ENCODE results near the gene RAD23A. TPM values are rescaled to one million over a fixed set of nuclear protein-coding genes. Genes with fewer than 3 reads are reported as not detected.

The RAD23A gene
- total and polyA plus RNA-seq, 9 of the 15 experiments (the other 6 are each of a cell fraction or from before 2014, with no cell fraction given): 9.5 to 181 (median 101) TPM

DNA sequence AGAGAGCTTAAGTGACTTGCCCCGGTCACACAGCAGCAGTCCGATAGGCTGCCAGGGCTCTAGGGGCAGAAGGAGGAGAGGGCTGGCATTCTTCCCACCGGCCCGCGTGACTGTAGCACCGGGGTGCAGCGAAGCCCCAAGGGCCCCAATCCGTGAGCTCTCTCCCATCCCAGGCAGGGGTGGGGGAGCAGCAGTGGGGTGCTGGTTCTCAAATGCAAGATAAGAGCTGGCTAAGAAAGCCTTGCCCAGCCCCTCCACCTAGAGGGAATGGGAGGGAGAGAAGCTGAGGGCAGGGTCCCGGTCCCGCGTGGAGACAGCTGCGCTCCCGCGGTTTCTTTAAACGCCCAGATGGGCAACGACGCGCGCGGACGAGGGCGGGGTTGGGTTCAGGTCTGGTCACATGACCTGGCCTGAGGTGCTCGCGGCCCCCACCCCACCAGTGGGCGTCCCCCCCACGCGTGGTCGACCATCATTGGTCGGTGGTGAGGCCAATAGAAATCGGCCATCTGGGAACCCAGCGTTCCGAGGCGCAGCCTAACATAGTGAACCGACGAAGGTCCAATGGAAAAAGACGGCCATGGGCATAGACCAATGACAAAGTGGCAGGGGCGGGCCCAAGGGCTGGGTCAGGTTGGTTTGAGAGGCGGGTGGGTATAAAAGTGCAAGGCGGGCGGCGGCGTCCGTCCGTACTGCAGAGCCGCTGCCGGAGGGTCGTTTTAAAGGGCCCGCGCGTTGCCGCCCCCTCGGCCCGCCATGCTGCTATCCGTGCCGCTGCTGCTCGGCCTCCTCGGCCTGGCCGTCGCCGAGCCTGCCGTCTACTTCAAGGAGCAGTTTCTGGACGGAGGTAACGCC lies 7.5 kb upstream of the RAD23A start, which contains the start of gene CALR (continued):
- TF ChIP-seq HDAC1 (IDR thresholded peaks at IDR 0.05): peak in 1 of 2 experiments; percentile 94; a peak in 2 of 4 replicates
- no peak for TF ChIP-seq KHSRP (IDR thresholded peaks at IDR 0.05)
- TF ChIP-seq RNF2 (IDR thresholded peaks at IDR 0.05): no peak; the same call in 1 of the 2 replicates
- peak; percentile 46; the same call in 1 of the 2 replicates for TF ChIP-seq E2F3 (CRISPR knock-in tag; IDR thresholded peaks at IDR 0.05)
- TF ChIP-seq KAT2B (IDR thresholded peaks at IDR 0.05; ENCODE audit: low read depth, low read length): no peak
- TF ChIP-seq EZH2 (IDR thresholded peaks at IDR 0.05; ENCODE audit: borderline replicate concordance, low read depth, low read length): no peak
- peak; percentile 35; the same call in 1 of the 2 replicates for TF ChIP-seq SMARCE1 (IDR thresholded peaks at IDR 0.05)
- TF ChIP-seq EP300 (IDR thresholded peaks at IDR 0.05; ENCODE audit: low read length): no peak
- TF ChIP-seq ARID1B (IDR thresholded peaks at IDR 0.05): peak; percentile 30
- TF ChIP-seq, protein P1, sequence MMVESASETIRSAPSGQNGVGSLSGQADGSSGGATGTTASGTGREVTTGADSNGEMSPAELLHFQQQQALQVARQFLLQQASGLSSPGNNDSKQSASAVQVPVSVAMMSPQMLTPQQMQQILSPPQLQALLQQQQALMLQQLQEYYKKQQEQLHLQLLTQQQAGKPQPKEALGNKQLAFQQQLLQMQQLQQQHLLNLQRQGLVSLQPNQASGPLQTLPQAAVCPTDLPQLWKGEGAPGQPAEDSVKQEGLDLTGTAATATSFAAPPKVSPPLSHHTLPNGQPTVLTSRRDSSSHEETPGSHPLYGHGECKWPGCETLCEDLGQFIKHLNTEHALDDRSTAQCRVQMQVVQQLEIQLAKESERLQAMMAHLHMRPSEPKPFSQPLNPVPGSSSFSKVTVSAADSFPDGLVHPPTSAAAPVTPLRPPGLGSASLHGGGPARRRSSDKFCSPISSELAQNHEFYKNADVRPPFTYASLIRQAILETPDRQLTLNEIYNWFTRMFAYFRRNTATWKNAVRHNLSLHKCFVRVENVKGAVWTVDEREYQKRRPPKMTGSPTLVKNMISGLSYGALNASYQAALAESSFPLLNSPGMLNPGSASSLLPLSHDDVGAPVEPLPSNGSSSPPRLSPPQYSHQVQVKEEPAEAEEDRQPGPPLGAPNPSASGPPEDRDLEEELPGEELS (CRISPR knock-in tag; IDR thresholded peaks at IDR 0.05; ENCODE audit: borderline replicate concordance): no peak; the same call in 1 of the 2 replicates
- TF ChIP-seq PHF21A (IDR thresholded peaks at IDR 0.05; ENCODE audit: borderline replicate concordance, low read depth): 0 out of 2 replicates have a peak, but pooled peaks have one; percentile 14
- TF ChIP-seq, protein P2, sequence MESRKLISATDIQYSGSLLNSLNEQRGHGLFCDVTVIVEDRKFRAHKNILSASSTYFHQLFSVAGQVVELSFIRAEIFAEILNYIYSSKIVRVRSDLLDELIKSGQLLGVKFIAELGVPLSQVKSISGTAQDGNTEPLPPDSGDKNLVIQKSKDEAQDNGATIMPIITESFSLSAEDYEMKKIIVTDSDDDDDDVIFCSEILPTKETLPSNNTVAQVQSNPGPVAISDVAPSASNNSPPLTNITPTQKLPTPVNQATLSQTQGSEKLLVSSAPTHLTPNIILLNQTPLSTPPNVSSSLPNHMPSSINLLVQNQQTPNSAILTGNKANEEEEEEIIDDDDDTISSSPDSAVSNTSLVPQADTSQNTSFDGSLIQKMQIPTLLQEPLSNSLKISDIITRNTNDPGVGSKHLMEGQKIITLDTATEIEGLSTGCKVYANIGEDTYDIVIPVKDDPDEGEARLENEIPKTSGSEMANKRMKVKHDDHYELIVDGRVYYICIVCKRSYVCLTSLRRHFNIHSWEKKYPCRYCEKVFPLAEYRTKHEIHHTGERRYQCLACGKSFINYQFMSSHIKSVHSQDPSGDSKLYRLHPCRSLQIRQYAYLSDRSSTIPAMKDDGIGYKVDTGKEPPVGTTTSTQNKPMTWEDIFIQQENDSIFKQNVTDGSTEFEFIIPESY (CRISPR knock-in tag; IDR thresholded peaks at IDR 0.05): no peak
- TF ChIP-seq SRF (CRISPR knock-in tag; IDR thresholded peaks at IDR 0.05): peak in 1 of 2 experiments; percentile 31; a peak in 1 of 4 replicates
- no peak for TF ChIP-seq MAFG (tag; conservative IDR thresholded peaks at IDR 0.05)
- no peak for TF ChIP-seq TFAM (CRISPR knock-in tag; conservative IDR thresholded peaks at IDR 0.05)
- TF ChIP-seq DDX20 (tag; IDR thresholded peaks at IDR 0.05; ENCODE audit: low read depth): no peak
- 0 out of 2 replicates have a peak, but pooled peaks have one; percentile 54 for TF ChIP-seq CHCHD3 (CRISPR knock-in tag; IDR thresholded peaks at IDR 0.05)
- TF ChIP-seq, protein P3, sequence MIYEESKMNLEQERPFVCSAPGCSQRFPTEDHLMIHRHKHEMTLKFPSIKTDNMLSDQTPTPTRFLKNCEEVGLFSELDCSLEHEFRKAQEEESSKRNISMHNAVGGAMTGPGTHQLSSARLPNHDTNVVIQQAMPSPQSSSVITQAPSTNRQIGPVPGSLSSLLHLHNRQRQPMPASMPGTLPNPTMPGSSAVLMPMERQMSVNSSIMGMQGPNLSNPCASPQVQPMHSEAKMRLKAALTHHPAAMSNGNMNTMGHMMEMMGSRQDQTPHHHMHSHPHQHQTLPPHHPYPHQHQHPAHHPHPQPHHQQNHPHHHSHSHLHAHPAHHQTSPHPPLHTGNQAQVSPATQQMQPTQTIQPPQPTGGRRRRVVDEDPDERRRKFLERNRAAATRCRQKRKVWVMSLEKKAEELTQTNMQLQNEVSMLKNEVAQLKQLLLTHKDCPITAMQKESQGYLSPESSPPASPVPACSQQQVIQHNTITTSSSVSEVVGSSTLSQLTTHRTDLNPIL (CRISPR knock-in tag; IDR thresholded peaks at IDR 0.05): no peak
- no peak; the same call in 1 of the 2 replicates for TF ChIP-seq JUND (IDR thresholded peaks at IDR 0.05; ENCODE audit: borderline replicate concordance, low read depth, low read length)
- no peak; the same call in 2 of the 3 replicates for TF ChIP-seq JUND (tag; IDR thresholded peaks at IDR 0.05; ENCODE audit: borderline replicate concordance, low read depth, low read length)
- TF ChIP-seq ZNF79 (CRISPR knock-in tag; IDR thresholded peaks at IDR 0.05; ENCODE audit: low read depth): no peak
- no peak for TF ChIP-seq TCF7L2 (IDR thresholded peaks at IDR 0.05; ENCODE audit: low read depth, low read length)
- TF ChIP-seq SNRNP70 (optimal IDR thresholded peaks at IDR 0.05; ENCODE audit: low read depth, low read length): no peak
- no peak for TF ChIP-seq LARP7 (IDR thresholded peaks at IDR 0.05)

All from K562 (cell line).